Mesodermal cell (in vitro differentiated cells): ENCODE data around the gene EPAS1.
A peak's percentile ranks its signal among the peaks of the same experiment; 100 is the strongest.

Experiments
- H3K27ac ChIP-seq: 2 replicates; pipeline ENCODE4 v1.7.0; 2013; ENCODE audit warnings: mild to moderate bottlenecking, low read depth, low read length, moderate library complexity; ENCODE audit not compliant: severe bottlenecking
- H3K36me3 ChIP-seq: 2 replicates; pipeline ENCODE4 v1.7.1; 2013; ENCODE audit warnings: mild to moderate bottlenecking, low read length, moderate library complexity; ENCODE audit not compliant: control insufficient read depth, insufficient read depth
- H3K4me1 ChIP-seq: one replicate; pipeline ENCODE4 v1.7.1; 2013; ENCODE audit warnings: mild to moderate bottlenecking, low read length; ENCODE audit not compliant: insufficient read depth, control insufficient read depth, poor library complexity, severe bottlenecking
- H3K4me3 ChIP-seq: 2 replicates; pipeline ENCODE4 v1.7.0; 2013; ENCODE audit warnings: low read length, control low read depth, mild to moderate bottlenecking; ENCODE audit not compliant: insufficient read depth, poor library complexity, severe bottlenecking; ENCODE audit errors: extremely low read depth
- H3K9me3 ChIP-seq: 2 replicates; pipeline ENCODE4 v1.7.1; 2013; ENCODE audit warnings: mild to moderate bottlenecking, low read length, moderate library complexity; ENCODE audit not compliant: control insufficient read depth
- WGBS, 2 experiments: methylation state at CpG; one replicate each; pipeline ENCODE4 v1.1.5; 2013; ENCODE audit warnings: missing lambda C conversion rate in 2 of 2; ENCODE audit not compliant: insufficient coverage in 2 of 2; 5-methylcytosine and 5-hydroxymethylcytosine counted together

Gene EPAS1

DNA sequence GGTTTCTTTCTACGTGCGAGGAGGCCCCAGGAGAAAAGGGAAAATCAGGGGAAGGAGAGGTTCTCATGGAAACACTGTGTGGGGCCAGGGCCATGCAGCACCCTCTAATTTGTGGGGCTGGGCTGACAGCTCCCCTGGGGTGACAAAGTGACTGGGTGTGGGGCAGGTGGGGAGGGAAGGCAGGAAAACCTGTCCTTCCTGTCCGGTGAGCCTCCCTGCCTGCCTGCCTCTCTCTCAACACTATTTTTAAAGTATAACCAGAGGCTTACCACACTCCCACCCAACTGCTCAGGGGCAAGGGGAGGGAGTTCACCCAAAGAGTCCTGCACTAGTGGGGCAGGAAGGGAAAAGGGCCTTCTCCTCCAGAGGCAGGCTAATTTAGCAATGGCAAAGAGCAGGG, 10.5 kb upstream of the EPAS1 start:
- no peaks in the 10 kb centered on the region for H3K36me3 ChIP-seq
- H3K4me1 ChIP-seq, result no peaks in the 10 kb centered on the region
- no peaks in the 10 kb centered on the region for H3K9me3 ChIP-seq
- WGBS, 2 experiments, result 90 to 93% methylated on average over 2 of the region's 3 CpGs
- no peak overlapping the region for H3K4me3 ChIP-seq
- H3K27ac ChIP-seq, result no peak overlapping the region

GRCh38 chr2:46290078-46290477, 7.1 kb upstream of the EPAS1 start:
- Histone ChIP-seq H3K4me1 (no peaks in the 10 kb centered on the region), H3K36me3 (no peaks in the 10 kb centered on the region), H3K9me3 (no peaks in the 10 kb centered on the region), H3K27ac (no peak overlapping the region), H3K4me3 (no peak overlapping the region)
- WGBS, 2 experiments, result 91 to 95% methylated on average over 4 of the region's 5 CpGs

DNA sequence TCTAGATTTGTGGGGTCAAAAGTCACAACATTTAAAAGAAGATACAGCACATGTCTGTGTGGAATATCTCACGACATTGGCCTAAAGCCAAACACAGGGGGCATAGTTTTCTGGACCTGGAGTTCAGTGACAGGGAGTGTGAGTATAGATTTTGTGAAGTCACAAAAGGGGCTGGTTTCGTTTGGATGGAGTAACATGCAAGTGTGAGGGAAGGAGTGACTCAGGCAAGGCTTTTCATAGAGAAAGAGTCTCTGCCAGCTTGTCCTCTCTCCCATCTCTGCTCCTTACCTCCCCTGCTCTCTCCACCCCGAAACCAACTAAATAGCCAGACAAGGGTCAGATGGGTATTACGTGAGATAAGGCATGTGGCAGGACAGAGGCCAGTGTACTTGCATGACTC, 3.7 kb upstream of the EPAS1 start:
- 100% methylated on average over 1 of the region's 4 CpGs for WGBS, 2 experiments
- Histone ChIP-seq H3K4me3 (no peak overlapping the region), H3K4me1 (no peaks in the 10 kb centered on the region), H3K36me3 (no peaks in the 10 kb centered on the region), H3K9me3 (no peaks in the 10 kb centered on the region), H3K27ac (no peak overlapping the region)

GRCh38 chr2:46294176-46294836, 2.9 kb upstream of the EPAS1 start:
- Histone ChIP-seq H3K4me1 (peaks cover 3% of the 10 kb centered on the region), H3K27ac (no peak overlapping the region), H3K9me3 (no peaks in the 10 kb centered on the region), H3K36me3 (no peaks in the 10 kb centered on the region), H3K4me3 (no peak overlapping the region)
- 47 to 81% methylated on average over 3 to 5 of the region's 7 CpGs for whole genome bisulfite sequencing, 2 experiments

DNA sequence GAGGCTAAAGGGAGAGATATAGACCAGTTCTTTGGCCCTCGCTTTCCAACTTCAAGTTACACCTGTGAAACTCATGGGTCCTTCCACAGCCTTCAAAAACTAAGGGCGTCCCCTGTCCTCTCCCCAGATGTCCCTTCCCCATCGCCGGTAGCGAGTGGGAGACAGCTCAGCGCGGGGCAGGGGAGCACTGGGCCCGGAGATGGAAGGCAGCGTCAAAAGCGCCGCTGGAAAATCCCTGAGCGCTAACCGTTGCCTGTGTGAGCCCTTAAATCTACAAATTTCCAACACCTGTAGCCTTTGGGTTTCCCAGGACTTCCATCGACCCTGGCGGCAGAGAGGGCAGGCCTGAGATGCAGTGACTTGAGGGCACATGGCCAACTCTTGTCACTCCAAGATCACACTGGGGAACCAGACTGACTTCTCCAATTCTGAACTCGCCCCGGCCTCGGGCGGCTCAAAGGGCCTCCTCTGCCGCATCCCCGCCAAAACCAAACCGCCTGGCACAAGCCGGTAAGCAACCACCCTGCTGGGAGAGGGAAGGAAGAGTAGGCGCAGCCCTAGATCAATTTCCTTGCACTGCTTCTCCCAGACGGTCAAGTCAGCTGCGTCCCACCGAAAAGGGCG, 879 bp upstream of the EPAS1 start:
- Histone ChIP-seq H3K9me3 (no peaks in the 10 kb centered on the region), H3K4me1 (peaks cover 4% of the 10 kb centered on the region), H3K27ac (no peak overlapping the region), H3K4me3 (peak overlapping the region; percentile 63), H3K36me3 (no peaks in the 10 kb centered on the region)
- 38 to 39% methylated on average over 21 to 23 of the region's 28 CpGs for WGBS, 2 experiments

DNA sequence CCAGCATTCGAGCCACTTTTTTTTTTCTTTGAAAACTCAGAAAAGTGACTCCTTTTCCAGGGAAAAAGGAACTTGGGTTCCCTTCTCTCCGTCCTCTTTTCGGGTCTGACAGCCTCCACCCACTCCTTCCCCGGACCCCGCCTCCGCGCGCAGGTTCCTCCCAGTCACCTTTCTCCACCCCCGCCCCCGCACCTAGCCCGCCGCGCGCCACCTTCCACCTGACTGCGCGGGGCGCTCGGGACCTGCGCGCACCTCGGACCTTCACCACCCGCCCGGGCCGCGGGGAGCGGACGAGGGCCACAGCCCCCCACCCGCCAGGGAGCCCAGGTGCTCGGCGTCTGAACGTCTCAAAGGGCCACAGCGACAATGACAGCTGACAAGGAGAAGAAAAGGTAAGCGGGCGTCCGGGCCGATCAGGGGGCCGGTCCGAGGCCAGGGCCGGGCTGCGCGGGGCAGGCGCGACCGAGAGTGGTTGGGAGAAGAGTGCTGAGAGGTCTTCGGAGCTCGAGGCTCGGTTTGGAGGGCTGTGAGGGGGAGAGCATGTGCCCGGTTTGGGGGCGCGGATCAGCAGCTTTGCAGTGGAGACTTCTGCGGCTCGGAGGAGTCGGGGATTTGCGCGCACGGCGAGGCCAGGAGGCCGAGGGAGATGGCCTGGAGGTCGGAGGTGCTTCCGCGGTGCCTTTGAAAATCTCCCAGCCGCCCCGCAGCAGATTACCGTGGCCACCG, 502 bp downstream of the EPAS1 start:
- 0% methylated on average over 36 to 62 of the region's 65 CpGs for WGBS, 2 experiments

GRCh38 chr2:46298272-46298521, 990 bp downstream of the EPAS1 start:
- no peak overlapping the region for H3K27ac ChIP-seq
- H3K4me3 ChIP-seq, result peak overlapping the region; percentile 63
- WGBS, 2 experiments, result 0% methylated on average over 2 to 8 of the region's 19 CpGs

More for the DNA sequence above, 502 bp downstream of the EPAS1 start:
- Histone ChIP-seq H3K27ac (no peak overlapping the region), H3K4me3 (peak overlapping the region; percentile 63), H3K36me3 (no peaks in the 10 kb centered on the region), H3K9me3 (no peaks in the 10 kb centered on the region), H3K4me1 (peaks cover 4% of the 10 kb centered on the region)

GRCh38 chr2:46298522-46299353, 1.5 kb downstream of the EPAS1 start:
- H3K36me3 ChIP-seq, result no peaks in the 10 kb centered on the region
- no peaks in the 10 kb centered on the region for H3K9me3 ChIP-seq
- WGBS, 2 experiments, result 0 to 1% methylated on average over 45 to 61 of the region's 71 CpGs
- H3K4me1 ChIP-seq, result peaks cover 4% of the 10 kb centered on the region
- no peak overlapping the region for H3K27ac ChIP-seq
- H3K4me3 ChIP-seq, result peak overlapping the region; percentile 63

More at GRCh38 chr2:46298272-46298521, 990 bp downstream of the EPAS1 start:
- Histone ChIP-seq H3K36me3 (no peaks in the 10 kb centered on the region), H3K4me1 (peaks cover 4% of the 10 kb centered on the region), H3K9me3 (no peaks in the 10 kb centered on the region)

DNA sequence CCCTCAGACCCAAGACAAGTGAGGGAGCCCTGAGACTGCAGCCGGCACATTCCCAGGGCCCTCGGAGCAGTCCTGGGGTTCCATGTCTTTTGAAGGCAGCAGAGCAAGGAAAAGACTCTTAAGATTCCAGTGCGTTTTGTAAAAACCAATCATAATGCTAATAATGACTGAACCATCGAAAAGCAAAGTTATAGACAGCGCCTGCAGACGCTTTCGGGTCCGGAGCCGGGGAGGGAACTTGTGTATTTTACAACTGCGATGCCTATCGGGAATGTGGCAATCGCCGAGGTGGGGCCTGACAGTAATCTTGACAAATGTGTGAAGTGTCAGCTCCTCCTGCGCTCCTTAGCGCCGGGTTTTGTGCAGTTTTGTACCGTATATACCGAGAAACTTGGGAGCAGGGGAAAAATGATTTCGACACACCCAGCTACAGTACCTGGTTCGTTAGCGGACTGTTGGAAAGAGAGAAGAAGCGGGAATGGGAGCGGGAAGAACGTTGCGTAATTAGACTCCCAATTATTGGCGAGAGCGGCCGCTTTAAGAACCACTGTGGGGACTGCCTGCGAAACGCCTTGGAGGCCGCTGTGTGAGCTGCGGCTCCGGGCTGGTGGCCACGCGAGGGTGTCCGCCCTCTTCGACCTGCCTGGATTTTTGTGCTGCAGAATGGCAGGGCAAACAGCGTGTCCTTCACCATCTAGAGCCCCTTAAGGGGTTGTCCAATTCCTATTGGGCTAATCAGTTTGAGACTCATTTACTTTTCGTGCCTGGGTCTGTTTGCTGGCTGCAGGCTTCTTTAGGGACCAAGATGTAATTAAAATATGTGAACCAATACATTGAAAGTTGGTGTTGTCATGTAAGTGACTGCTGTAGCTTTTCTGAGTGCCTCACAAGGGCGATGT, 2.4 kb downstream of the EPAS1 start:
- Histone ChIP-seq H3K9me3 (peaks cover 2% of the 10 kb centered on the region), H3K27ac (no peak overlapping the region), H3K4me3 (peak overlapping the region; percentile 63), H3K4me1 (peaks cover 4% of the 10 kb centered on the region), H3K36me3 (no peaks in the 10 kb centered on the region)
- WGBS, 2 experiments, result 1 to 2% methylated on average over 33 to 37 of the region's 40 CpGs

- Histone ChIP-seq H3K27ac (no peak overlapping the region), H3K4me3 (no peak overlapping the region), H3K4me1 (peaks cover 4% of the 10 kb centered on the region), H3K36me3 (no peaks in the 10 kb centered on the region), H3K9me3 (peaks cover 10% of the 10 kb centered on the region)
- 69 to 76% methylated on average over 3 to 6 of the region's 6 CpGs for WGBS, 2 experiments
These were observed 3.2 kb downstream of the EPAS1 start for GRCh38 chr2:46300406-46300832.
